ENCODE data around the gene SLC5A11. TPM values are rescaled to one million over a fixed set of nuclear protein-coding genes. Genes with fewer than 3 reads are reported as not detected.

Gene SLC5A11
- polyA plus RNA-seq, 1 donor (not counting 4 experiments of a cell fraction or from before 2014, with no cell fraction given), result 0.07 TPM

GRCh38 chr16:24819462-24820040 is 26.2 kb upstream of the SLC5A11 start:
- Histone ChIP-seq H3K9me3 (ENCODE audit: control insufficient read depth, low read depth, low read length) (no peaks in the 10 kb centered on the region), H2AFZ (ENCODE audit: control insufficient read depth, low read length) (no peak overlapping the region), H3K4me3 (ENCODE audit: control insufficient read depth in 2 of 3, extremely low read depth in 1 of 3, insufficient read depth in 2 of 3, low read depth in 1 of 3, low read length in 3 of 3) (no peak overlapping the region), H4K20me1 (ENCODE audit: control insufficient read depth, extremely low read depth, insufficient read depth, low read length) (no peaks in the 10 kb centered on the region), H3K9ac (ENCODE audit: control insufficient read depth, extremely low read depth, insufficient read depth, low read length) (no peak overlapping the region), H3K36me3 (ENCODE audit: control insufficient read depth in 2 of 2, extremely low read depth in 1 of 2, insufficient read depth in 2 of 2, low read length in 2 of 2) (peaks cover 43 to 49% of the 10 kb centered on the region in 2 experiments), H3K9me1 (ENCODE audit: control insufficient read depth, extremely low read depth, insufficient read depth, low read length) (no peaks in the 10 kb centered on the region), H3K4me1 (ENCODE audit: control insufficient read depth, extremely low read depth, insufficient read depth, low read length) (peaks cover 6% of the 10 kb centered on the region), H3K4me2 (ENCODE audit: control insufficient read depth, extremely low read depth, insufficient read depth, low read depth, low read length) (no peak overlapping the region), H3K79me2 (ENCODE audit: control insufficient read depth, insufficient read depth, low read length) (no peaks in the 10 kb centered on the region), H3K27me3 (ENCODE audit: control insufficient read depth, extremely low read depth, insufficient read depth, low read length) (no peaks in the 10 kb centered on the region), H3K27ac (ENCODE audit: control insufficient read depth, insufficient read depth, low read length) (no peak overlapping the region)
- no peak for DNase-seq (ENCODE audit: low read depth, low spot score)
- FAIRE-seq, result no peak
- TF ChIP-seq EZH2 (IDR thresholded peaks at IDR 0.05; ENCODE audit: low read length) (no peak), CTCF (optimal IDR thresholded peaks at IDR 0.05 in 1 of 3, IDR thresholded peaks at IDR 0.05 in 1 of 3, conservative IDR thresholded peaks at IDR 0.05 in 1 of 3; ENCODE audit: extremely low read depth in 1 of 3, insufficient read depth in 2 of 3, low read length in 3 of 3) (no peak)
- dilution Hi-C loops (cut with MboI; ENCODE audit: extremely low pct_ligation_motif_present, low sequenced_read_pairs), result loop anchor here (25.0 kb wide), 1 partner anchor 93 kb away; no protein-coding TSS in a partner anchor

- no peaks in the 10 kb centered on the region for H3K79me2 ChIP-seq (ENCODE audit: control insufficient read depth, insufficient read depth, low read length)
- dilution Hi-C loops (cut with MboI; ENCODE audit: extremely low pct_ligation_motif_present, low sequenced_read_pairs), result loop anchor here (25.0 kb wide), 1 partner anchor 92 kb away; no protein-coding TSS in a partner anchor
- H3K9ac ChIP-seq (ENCODE audit: control insufficient read depth, extremely low read depth, insufficient read depth, low read length), result no peak overlapping the region
- FAIRE-seq, result no peak
- TF ChIP-seq CTCF (optimal IDR thresholded peaks at IDR 0.05 in 1 of 3, IDR thresholded peaks at IDR 0.05 in 1 of 3, conservative IDR thresholded peaks at IDR 0.05 in 1 of 3; ENCODE audit: extremely low read depth in 1 of 3, insufficient read depth in 2 of 3, low read length in 3 of 3) (no peak), EZH2 (IDR thresholded peaks at IDR 0.05; ENCODE audit: low read length) (no peak)
- no peak overlapping the region for H3K4me2 ChIP-seq (ENCODE audit: control insufficient read depth, extremely low read depth, insufficient read depth, low read depth, low read length)
- DNase-seq (ENCODE audit: low read depth, low spot score), result no peak
- H2AFZ ChIP-seq (ENCODE audit: control insufficient read depth, low read length), result no peak overlapping the region
- no peaks in the 10 kb centered on the region for H3K27me3 ChIP-seq (ENCODE audit: control insufficient read depth, extremely low read depth, insufficient read depth, low read length)
- H3K36me3 ChIP-seq (ENCODE audit: control insufficient read depth in 2 of 2, extremely low read depth in 1 of 2, insufficient read depth in 2 of 2, low read length in 2 of 2), result peaks cover 38 to 43% of the 10 kb centered on the region in 2 experiments
- H3K9me3 ChIP-seq (ENCODE audit: control insufficient read depth, low read depth, low read length), result no peaks in the 10 kb centered on the region
- no peaks in the 10 kb centered on the region for H3K9me1 ChIP-seq (ENCODE audit: control insufficient read depth, extremely low read depth, insufficient read depth, low read length)
- peaks cover 8% of the 10 kb centered on the region for H3K4me1 ChIP-seq (ENCODE audit: control insufficient read depth, extremely low read depth, insufficient read depth, low read length)
- H3K27ac ChIP-seq (ENCODE audit: control insufficient read depth, insufficient read depth, low read length), result no peak overlapping the region
- H4K20me1 ChIP-seq (ENCODE audit: control insufficient read depth, extremely low read depth, insufficient read depth, low read length), result no peaks in the 10 kb centered on the region
- no peak overlapping the region for H3K4me3 ChIP-seq (ENCODE audit: control insufficient read depth in 2 of 3, extremely low read depth in 1 of 3, insufficient read depth in 2 of 3, low read depth in 1 of 3, low read length in 3 of 3)
Observed at GRCh38 chr16:24820522-24820921, 25.2 kb upstream of the SLC5A11 start.

Data from keratinocyte (primary cell).